GM23248 (cell line): ENCODE measurements around the gene COA6. TPM values are rescaled to one million over a fixed set of nuclear protein-coding genes. Genes with fewer than 3 reads are reported as not detected.
"Not testable (repeated sequence)": the region's sequence is repeated elsewhere in the genome, so short reads cannot be mapped to it uniquely, and the experiment has no call there.

Experiments
- DNase-seq: peaks from one replicate; pipeline ENCODE4 v3.0.0-alpha.2; 2015
- H2AFZ ChIP-seq: fragments of 200-600 bp; sonication (generic); 2 replicates; pipeline ENCODE4 v1.6.1; 2016; ENCODE audit warnings: antibody characterized with exemption
- H3F3A ChIP-seq: fragments of 200-600 bp; sonication (generic); 2 replicates; pipeline ENCODE4 v1.6.1; 2016; ENCODE audit warnings: mild to moderate bottlenecking, antibody characterized with exemption, mixed run types; ENCODE audit not compliant: insufficient read depth
- H3K27ac ChIP-seq: fragments of 200-600 bp; sonication (generic); 2 replicates; pipeline ENCODE4 v1.5.1; 2016; ENCODE audit warnings: mild to moderate bottlenecking
- H3K27me3 ChIP-seq: fragments of 200-600 bp; sonication (generic); replicated peaks from 2 replicates; pipeline ENCODE4 v1.6.1; 2016; ENCODE audit warnings: mild to moderate bottlenecking; ENCODE audit not compliant: insufficient read depth
- H3K36me3 ChIP-seq: fragments of 200-600 bp; sonication (generic); 2 replicates; pipeline ENCODE4 v1.6.1; 2016; ENCODE audit warnings: low read depth, mild to moderate bottlenecking
- H3K4me1 ChIP-seq: fragments of 200-600 bp; sonication (generic); 2 replicates; pipeline ENCODE4 v1.6.1; 2016; ENCODE audit warnings: mild to moderate bottlenecking; ENCODE audit not compliant: insufficient read depth
- H3K4me2 ChIP-seq: fragments of 200-600 bp; sonication (generic); one replicate; pipeline ENCODE4 v1.6.1; 2016; ENCODE audit warnings: mild to moderate bottlenecking; ENCODE audit not compliant: unreplicated experiment
- H3K4me3 ChIP-seq: fragments of 200-600 bp; sonication (generic); 2 replicates; pipeline ENCODE4 v1.5.1; 2016; ENCODE audit warnings: mild to moderate bottlenecking
- H3K79me2 ChIP-seq: fragments of 200-600 bp; sonication (generic); 2 replicates; pipeline ENCODE4 v1.6.1; 2016; ENCODE audit warnings: mild to moderate bottlenecking; ENCODE audit not compliant: insufficient read depth
- H3K9ac ChIP-seq: fragments of 200-600 bp; sonication (generic); 2 replicates; pipeline ENCODE4 v1.6.1; 2016; ENCODE audit warnings: mild to moderate bottlenecking
- H3K9me2 ChIP-seq: fragments of 200-600 bp; sonication (generic); 2 replicates; pipeline ENCODE4 v1.6.1; 2016; ENCODE audit warnings: mixed run types, mild to moderate bottlenecking, moderate library complexity; ENCODE audit not compliant: insufficient read depth
- H3K9me3 ChIP-seq: fragments of 200-600 bp; sonication (generic); one replicate; pipeline ENCODE4 v1.6.1; 2017; ENCODE audit warnings: low read depth
- H4K20me1 ChIP-seq: fragments of 200-600 bp; sonication (generic); 2 replicates; pipeline ENCODE4 v1.6.0; 2016; ENCODE audit not compliant: insufficient read depth
- EZH2 ChIP-seq: fragments of 200-600 bp; sonication (generic); IDR thresholded peaks from 2 replicates; pipeline ENCODE4 v1.6.1; 2018; ENCODE audit warnings: antibody characterized with exemption, mild to moderate bottlenecking; ENCODE audit not compliant: insufficient read depth, poor library complexity, severe bottlenecking
- EZH2phosphoT487 ChIP-seq: fragments of 200-600 bp; sonication (generic); IDR thresholded peaks from 2 replicates; pipeline ENCODE4 v1.6.1; 2018; ENCODE audit warnings: antibody characterized with exemption, moderate library complexity, mild to moderate bottlenecking, low read depth; ENCODE audit not compliant: insufficient read depth
- WGBS, 2 experiments: methylation state at CpG; one replicate each; pipeline ENCODE4 v1.1.6; 2015 to 2017; ENCODE audit warnings: low lambda C conversion rate in 2 of 2, low coverage in 1 of 2; ENCODE audit errors: missing lambda C conversion rate in 2 of 2; 5-methylcytosine and 5-hydroxymethylcytosine counted together
- in situ Hi-C: fragments of 300-500 bp; cut with MboI; formaldehyde crosslinking; loops from 2 replicates; pipeline ENCODE4 v1.15.0; 2020
- polyA plus RNA-seq: library from polyadenylated mRNA; unstranded; fragments of >200 nt; fragmentation: Nextera tagmentation; extraction: Ambion mirVana; gene quantifications from 2 replicates; pipeline ENCODE4 v1.2.1, GENCODE V29; 2016
- total RNA-seq: library from RNA; depleted of rRNA; stranded (reverse); fragments of >200 nt; shearing (Covaris generic); gene quantifications from 2 replicates; pipeline ENCODE4 v1.2.3, GENCODE V29; 2014

The COA6 gene
- total and polyA plus RNA-seq, 2 experiments from 2014 or later, result 28.3 to 52.2 TPM

DNA sequence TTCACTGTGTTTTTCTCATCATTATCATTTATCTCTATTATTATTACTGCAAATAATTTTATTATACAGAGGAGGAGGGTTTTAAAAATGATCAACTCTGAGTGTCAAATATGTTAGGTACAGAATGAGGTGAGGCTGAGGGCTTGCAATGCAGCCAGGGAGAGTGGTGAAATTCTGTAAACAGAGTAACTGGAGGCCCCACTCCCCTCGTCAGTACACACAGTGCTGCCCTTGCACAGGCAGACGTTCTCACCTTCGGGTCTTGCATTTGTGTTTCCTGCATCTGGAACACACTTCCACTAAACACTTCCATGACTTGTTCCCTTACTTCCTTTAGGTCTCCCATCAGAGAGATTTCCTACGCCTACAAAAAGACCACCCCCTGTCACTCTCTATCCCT, 24.3 kb upstream of the COA6 start:
- Histone ChIP-seq H3K4me2 (no peak overlapping the region), H4K20me1 (no peaks in the 10 kb centered on the region), H3K9me2 (no peaks in the 10 kb centered on the region), H2AFZ (no peak overlapping the region), H3K27me3 (no peaks in the 10 kb centered on the region), H3K27ac (no peak overlapping the region), H3K9me3 (no peaks in the 10 kb centered on the region), H3K36me3 (no peaks in the 10 kb centered on the region), H3K4me3 (no peak overlapping the region), H3F3A (no peaks in the 10 kb centered on the region), H3K4me1 (no peaks in the 10 kb centered on the region), H3K79me2 (no peaks in the 10 kb centered on the region), H3K9ac (no peak overlapping the region)
- WGBS, 2 experiments, result 8 to 14% methylated on average over 4 of the region's 4 CpGs
- in situ Hi-C loops, result no loop called here
- TF ChIP-seq EZH2 (no peak), EZH2phosphoT487 (no peak)
- no peak for DNase-seq

DNA sequence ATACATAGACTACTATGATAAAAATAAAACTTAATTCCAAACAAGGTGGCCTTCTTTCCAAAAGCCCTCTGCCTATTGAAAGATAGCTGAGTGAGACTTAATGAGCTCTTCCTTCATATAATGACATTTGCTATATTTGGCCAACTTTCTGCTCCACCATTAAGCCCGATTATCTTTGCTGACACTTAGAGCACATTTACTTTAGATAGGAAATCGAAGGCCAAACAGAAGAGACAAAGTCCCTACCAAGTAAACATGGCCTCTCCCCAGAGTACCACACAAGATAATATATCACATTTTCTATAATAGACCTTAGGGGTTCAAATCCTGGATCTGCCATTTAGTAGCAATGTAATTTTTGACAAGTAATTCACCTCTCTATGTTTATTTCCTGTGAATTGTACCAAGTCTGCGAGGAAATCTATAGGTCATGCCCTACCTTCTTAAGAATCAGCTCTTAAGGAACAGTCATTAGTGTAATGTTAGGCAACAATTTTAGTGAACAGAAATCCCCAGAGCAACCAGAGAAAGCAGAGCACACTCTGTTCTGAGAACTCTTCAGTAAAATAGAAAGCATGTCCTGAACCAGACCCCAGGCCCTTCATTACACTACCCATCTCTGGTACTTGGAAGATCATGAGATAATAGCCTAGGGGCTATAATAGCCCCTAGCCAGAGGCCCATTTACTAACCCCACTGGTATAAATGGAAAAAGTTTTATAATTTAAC, 17.3 kb upstream of the COA6 start:
- Histone ChIP-seq H3K9ac (no peak overlapping the region), H3K9me3 (no peaks in the 10 kb centered on the region), H3K4me3 (no peak overlapping the region), H3K27me3 (0 out of 2 replicates have a peak, but pooled peaks cover 4% of the 10 kb centered on the region), H3K27ac (no peak overlapping the region), H3K36me3 (no peaks in the 10 kb centered on the region), H2AFZ (peak overlapping the region; percentile 73; the same call in 1 of the 2 replicates), H4K20me1 (no peaks in the 10 kb centered on the region), H3K4me1 (no peaks in the 10 kb centered on the region), H3F3A (no peaks in the 10 kb centered on the region), H3K9me2 (no peaks in the 10 kb centered on the region), H3K79me2 (no peaks in the 10 kb centered on the region), H3K4me2 (no peak overlapping the region)
- TF ChIP-seq EZH2 (no peak), EZH2phosphoT487 (no peak)
- no peak for DNase-seq
- in situ Hi-C loops, result no loop called here
- WGBS, 2 experiments, result 42 to 45% methylated on average over 3 of the region's 3 CpGs

DNA sequence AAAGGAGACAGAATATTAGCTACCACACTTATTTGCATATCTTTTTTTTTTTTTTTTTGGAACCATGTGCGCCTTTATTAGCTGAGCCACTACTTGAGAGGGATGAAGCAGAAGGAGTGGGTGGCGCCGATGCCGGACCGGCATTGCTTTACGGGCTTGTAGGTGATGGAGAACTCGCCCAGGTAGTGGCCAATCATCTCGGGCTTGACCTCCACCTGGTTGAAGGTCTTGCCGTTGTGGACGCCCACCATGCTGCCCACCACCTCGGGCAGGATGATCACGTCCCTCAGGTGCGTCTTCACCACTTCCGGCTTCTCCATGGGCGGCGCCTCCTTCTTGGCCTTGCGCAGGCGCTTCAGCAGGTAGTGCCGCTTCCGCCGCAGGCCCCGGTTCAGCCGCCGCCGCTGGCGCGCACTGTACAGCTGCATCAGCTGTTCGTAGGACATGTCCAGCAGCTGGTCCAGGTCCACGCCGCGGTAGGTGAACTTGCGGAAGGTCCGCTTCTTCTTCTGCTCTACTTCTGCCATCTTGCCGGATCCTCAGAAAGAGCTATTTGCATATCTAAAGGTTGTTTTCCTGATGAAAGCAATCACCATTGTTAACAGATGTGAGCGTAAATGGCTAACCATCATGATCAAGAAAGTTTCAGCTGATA, 16.5 kb upstream of the COA6 start:
- H3K27ac ChIP-seq, H3K27me3 ChIP-seq, H3K4me2 ChIP-seq, H3F3A ChIP-seq, H3K79me2 ChIP-seq, in situ Hi-C loops, H3K9ac ChIP-seq, H4K20me1 ChIP-seq, H3K4me1 ChIP-seq, H3K36me3 ChIP-seq, H3K9me3 ChIP-seq, H3K9me2 ChIP-seq, DNase-seq: not testable (repeated sequence)
- Histone ChIP-seq H2AFZ (peak overlapping the region; percentile 73), H3K4me3 (peak overlapping the region; percentile 52)
- 58 to 61% methylated on average over 27 to 35 of the region's 35 CpGs for WGBS, 2 experiments

DNA sequence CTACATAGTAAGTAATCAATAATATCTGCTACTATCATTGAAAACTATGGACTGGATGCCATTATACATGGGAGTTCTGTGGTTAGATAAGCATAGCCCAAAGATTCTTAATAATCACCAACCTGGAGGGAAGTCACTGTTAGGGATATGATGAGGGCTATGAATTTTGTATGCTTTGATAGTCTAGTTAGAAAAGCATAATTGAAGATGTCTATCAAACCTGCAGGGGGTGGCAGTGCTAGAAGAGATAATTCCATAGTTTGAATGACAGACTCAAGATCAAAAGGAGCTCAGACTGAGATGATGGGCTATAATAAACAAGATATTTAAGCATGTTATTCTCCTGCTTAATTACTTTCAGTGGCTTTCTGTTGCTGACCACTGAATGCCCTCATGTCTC, 15.4 kb upstream of the COA6 start:
- no peaks in the 10 kb centered on the region for H3K9me2 ChIP-seq
- H3K36me3 ChIP-seq, result no peaks in the 10 kb centered on the region
- H3K9me3 ChIP-seq, result no peaks in the 10 kb centered on the region
- DNase-seq, result no peak
- H2AFZ ChIP-seq, result no peak overlapping the region
- in situ Hi-C loops, result no loop called here
- 0 out of 2 replicates have a peak, but pooled peaks cover 4% of the 10 kb centered on the region for H3K27me3 ChIP-seq
- no peak overlapping the region for H3K4me2 ChIP-seq
- no peaks in the 10 kb centered on the region for H3F3A ChIP-seq
- H3K9ac ChIP-seq, result no peak overlapping the region
- no peaks in the 10 kb centered on the region for H4K20me1 ChIP-seq
- TF ChIP-seq EZH2 (no peak), EZH2phosphoT487 (no peak)
- H3K27ac ChIP-seq, result no peak overlapping the region
- no peak overlapping the region for H3K4me3 ChIP-seq
- H3K79me2 ChIP-seq, result no peaks in the 10 kb centered on the region
- H3K4me1 ChIP-seq, result no peaks in the 10 kb centered on the region
